ENCODE data around the gene CARD14. TPM values are rescaled to one million over a fixed set of nuclear protein-coding genes. Genes with fewer than 3 reads are reported as not detected.

CARD14 gene
- total and polyA plus RNA-seq, 2 experiments from 2014 or later, result 0.08 to 0.52 TPM

DNA sequence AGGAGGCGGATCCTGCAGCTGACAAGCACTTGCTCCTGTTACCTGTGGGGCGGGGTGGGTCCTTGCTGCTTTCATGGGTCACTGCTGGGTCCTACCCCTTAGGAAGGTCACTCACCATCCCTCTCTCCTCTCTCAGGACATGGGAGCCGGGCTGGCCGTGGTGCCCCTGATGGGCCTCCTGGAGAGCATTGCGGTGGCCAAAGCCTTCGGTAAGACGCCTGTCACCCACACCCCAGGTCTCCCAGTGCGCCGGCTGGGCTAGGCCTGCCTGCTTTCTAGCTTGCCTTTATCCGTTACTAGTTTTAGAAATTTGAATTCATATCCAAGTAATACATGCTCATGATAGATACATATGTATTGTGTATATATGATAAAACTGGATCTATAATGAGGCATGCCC is 67.6 kb downstream of the CARD14 start:
- Mint-ChIP-seq H3K4me3 (no peak overlapping the region), H3K9me3 (peaks cover 10% of the 10 kb centered on the region), H3K27me3 (ENCODE audit: insufficient read depth, low read depth, poor library complexity) (peaks cover 7% of the 10 kb centered on the region), H3K27ac (no peak overlapping the region), H3K36me3 (ENCODE audit: low read depth) (peaks cover 39% of the 10 kb centered on the region), H3K4me1 (no peaks in the 10 kb centered on the region; the same call in 2 of the 3 replicates)
- H3F3A ChIP-seq (replicated peaks; ENCODE audit: low read depth), result no peaks in the 10 kb centered on the region; the same call in 1 of the 2 replicates
- H3K27me3 ChIP-seq (ENCODE audit: insufficient read depth), result no peaks in the 10 kb centered on the region
- H3K4me1 ChIP-seq (ENCODE audit: insufficient read depth), result no peaks in the 10 kb centered on the region
- no peak overlapping the region for H3K27ac ChIP-seq (ENCODE audit: low read depth)
- H3K9me2 ChIP-seq (ENCODE audit: insufficient read depth), result no peaks in the 10 kb centered on the region
- TF ChIP-seq, protein P1, sequence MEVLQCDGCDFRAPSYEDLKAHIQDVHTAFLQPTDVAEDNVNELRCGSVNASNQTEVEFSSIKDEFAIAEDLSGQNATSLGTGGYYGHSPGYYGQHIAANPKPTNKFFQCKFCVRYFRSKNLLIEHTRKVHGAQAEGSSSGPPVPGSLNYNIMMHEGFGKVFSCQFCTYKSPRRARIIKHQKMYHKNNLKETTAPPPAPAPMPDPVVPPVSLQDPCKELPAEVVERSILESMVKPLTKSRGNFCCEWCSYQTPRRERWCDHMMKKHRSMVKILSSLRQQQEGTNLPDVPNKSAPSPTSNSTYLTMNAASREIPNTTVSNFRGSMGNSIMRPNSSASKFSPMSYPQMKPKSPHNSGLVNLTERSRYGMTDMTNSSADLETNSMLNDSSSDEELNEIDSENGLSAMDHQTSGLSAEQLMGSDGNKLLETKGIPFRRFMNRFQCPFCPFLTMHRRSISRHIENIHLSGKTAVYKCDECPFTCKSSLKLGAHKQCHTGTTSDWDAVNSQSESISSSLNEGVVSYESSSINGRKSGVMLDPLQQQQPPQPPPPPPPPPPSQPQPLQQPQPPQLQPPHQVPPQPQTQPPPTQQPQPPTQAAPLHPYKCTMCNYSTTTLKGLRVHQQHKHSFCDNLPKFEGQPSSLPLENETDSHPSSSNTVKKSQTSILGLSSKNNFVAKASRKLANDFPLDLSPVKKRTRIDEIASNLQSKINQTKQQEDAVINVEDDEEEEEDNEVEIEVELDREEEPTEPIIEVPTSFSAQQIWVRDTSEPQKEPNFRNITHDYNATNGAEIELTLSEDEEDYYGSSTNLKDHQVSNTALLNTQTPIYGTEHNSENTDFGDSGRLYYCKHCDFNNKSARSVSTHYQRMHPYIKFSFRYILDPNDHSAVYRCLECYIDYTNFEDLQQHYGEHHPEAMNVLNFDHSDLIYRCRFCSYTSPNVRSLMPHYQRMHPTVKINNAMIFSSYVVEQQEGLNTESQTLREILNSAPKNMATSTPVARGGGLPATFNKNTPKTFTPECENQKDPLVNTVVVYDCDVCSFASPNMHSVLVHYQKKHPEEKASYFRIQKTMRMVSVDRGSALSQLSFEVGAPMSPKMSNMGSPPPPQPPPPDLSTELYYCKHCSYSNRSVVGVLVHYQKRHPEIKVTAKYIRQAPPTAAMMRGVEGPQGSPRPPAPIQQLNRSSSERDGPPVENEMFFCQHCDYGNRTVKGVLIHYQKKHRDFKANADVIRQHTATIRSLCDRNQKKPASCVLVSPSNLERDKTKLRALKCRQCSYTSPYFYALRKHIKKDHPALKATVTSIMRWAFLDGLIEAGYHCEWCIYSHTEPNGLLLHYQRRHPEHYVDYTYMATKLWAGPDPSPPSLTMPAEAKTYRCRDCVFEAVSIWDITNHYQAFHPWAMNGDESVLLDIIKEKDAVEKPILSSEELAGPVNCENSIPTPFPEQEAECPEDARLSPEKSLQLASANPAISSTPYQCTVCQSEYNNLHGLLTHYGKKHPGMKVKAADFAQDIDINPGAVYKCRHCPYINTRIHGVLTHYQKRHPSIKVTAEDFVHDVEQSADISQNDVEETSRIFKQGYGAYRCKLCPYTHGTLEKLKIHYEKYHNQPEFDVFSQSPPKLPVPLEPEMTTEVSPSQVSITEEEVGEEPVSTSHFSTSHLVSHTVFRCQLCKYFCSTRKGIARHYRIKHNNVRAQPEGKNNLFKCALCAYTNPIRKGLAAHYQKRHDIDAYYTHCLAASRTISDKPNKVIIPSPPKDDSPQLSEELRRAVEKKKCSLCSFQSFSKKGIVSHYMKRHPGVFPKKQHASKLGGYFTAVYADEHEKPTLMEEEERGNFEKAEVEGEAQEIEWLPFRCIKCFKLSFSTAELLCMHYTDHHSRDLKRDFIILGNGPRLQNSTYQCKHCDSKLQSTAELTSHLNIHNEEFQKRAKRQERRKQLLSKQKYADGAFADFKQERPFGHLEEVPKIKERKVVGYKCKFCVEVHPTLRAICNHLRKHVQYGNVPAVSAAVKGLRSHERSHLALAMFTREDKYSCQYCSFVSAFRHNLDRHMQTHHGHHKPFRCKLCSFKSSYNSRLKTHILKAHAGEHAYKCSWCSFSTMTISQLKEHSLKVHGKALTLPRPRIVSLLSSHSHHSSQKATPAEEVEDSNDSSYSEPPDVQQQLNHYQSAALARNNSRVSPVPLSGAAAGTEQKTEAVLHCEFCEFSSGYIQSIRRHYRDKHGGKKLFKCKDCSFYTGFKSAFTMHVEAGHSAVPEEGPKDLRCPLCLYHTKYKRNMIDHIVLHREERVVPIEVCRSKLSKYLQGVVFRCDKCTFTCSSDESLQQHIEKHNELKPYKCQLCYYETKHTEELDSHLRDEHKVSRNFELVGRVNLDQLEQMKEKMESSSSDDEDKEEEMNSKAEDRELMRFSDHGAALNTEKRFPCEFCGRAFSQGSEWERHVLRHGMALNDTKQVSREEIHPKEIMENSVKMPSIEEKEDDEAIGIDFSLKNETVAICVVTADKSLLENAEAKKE (CRISPR knock-in tag; IDR thresholded peaks at IDR 0.05), result no peak
- TF ChIP-seq POLR2AphosphoS5 (IDR thresholded peaks at IDR 0.05; ENCODE audit: low read depth) (no peak), CREB1 (CRISPR knock-in tag; IDR thresholded peaks at IDR 0.05; ENCODE audit: low read depth) (no peak)
- H3K4me3 ChIP-seq, result no peak overlapping the region
- DNase-seq (ENCODE audit: low spot score) (no peak), ATAC-seq (no peak)
- no peak overlapping the region for H2AFZ ChIP-seq
- no peak overlapping the region for H3K4me2 ChIP-seq
- H3K36me3 ChIP-seq (ENCODE audit: insufficient read depth), result peaks cover 9% of the 10 kb centered on the region
- H3K79me2 ChIP-seq (replicated peaks; ENCODE audit: insufficient read depth), result no peaks in the 10 kb centered on the region
- H4K20me1 ChIP-seq (replicated peaks; ENCODE audit: insufficient read depth), result no peaks in the 10 kb centered on the region

DNA sequence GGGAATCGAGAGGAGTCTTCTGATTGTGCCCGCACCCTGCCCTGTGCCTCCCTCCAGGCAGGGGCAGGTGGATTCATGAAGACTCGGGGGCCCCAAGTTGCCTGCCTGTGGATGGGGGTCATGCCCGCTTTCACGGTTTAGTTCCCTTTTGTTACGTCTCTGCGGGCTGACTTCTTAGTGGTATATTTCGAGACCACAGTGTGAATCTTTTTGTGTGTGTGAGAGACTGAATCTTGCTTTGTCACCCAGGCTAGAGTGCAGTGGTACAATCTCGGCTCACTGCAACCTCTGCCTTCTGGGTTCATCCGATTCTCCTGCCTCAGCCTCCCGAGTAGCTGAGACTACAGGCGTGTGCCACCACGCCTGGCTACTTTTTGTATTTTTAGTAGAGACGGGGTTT is 72.7 kb downstream of the CARD14 start:
- Mint-ChIP-seq H3K27ac (no peak overlapping the region), H3K27me3 (ENCODE audit: insufficient read depth, low read depth, poor library complexity) (peaks cover 8% of the 10 kb centered on the region), H3K4me3 (no peak overlapping the region), H3K9me3 (no peaks in the 10 kb centered on the region), H3K36me3 (ENCODE audit: low read depth) (peaks cover 32% of the 10 kb centered on the region), H3K4me1 (no peaks in the 10 kb centered on the region; the same call in 2 of the 3 replicates)
- H3K27ac ChIP-seq (ENCODE audit: low read depth), result no peak overlapping the region
- DNase-seq (ENCODE audit: low spot score), result no peak
- H3K9me2 ChIP-seq (ENCODE audit: insufficient read depth), result no peaks in the 10 kb centered on the region
- no peaks in the 10 kb centered on the region; the same call in 1 of the 2 replicates for H3K36me3 ChIP-seq (ENCODE audit: insufficient read depth)
- no peak for ATAC-seq
- H3K4me2 ChIP-seq, result no peak overlapping the region
- H3K79me2 ChIP-seq (replicated peaks; ENCODE audit: insufficient read depth), result no peaks in the 10 kb centered on the region
- H4K20me1 ChIP-seq (replicated peaks; ENCODE audit: insufficient read depth), result peaks cover 3% of the 10 kb centered on the region; the same call in 1 of the 2 replicates
- H3K27me3 ChIP-seq (ENCODE audit: insufficient read depth), result no peaks in the 10 kb centered on the region
- H2AFZ ChIP-seq, result no peak overlapping the region
- no peaks in the 10 kb centered on the region for H3K4me1 ChIP-seq (ENCODE audit: insufficient read depth)
- H3F3A ChIP-seq (replicated peaks; ENCODE audit: low read depth), result no peaks in the 10 kb centered on the region
- no peak overlapping the region for H3K4me3 ChIP-seq
- TF ChIP-seq STAT1 (IDR thresholded peaks at IDR 0.05; ENCODE audit: unreplicated experiment) (no peak), EZH2 (IDR thresholded peaks at IDR 0.05; ENCODE audit: low read depth, unreplicated experiment) (no peak), CREB1 (CRISPR knock-in tag; IDR thresholded peaks at IDR 0.05; ENCODE audit: low read depth) (no peak), JUNB (IDR thresholded peaks at IDR 0.05; ENCODE audit: unreplicated experiment) (no peak), NANOG (IDR thresholded peaks at IDR 0.05; ENCODE audit: borderline replicate concordance) (no peak)
- TF ChIP-seq, protein P1 (CRISPR knock-in tag; IDR thresholded peaks at IDR 0.05), result no peak
